Measurements from ENCODE around the gene ARHGEF4. TPM values are rescaled to one million over a fixed set of nuclear protein-coding genes. Genes with fewer than 3 reads are reported as not detected.

The ARHGEF4 gene
- polyA plus RNA-seq, 3 donors: 0.05 TPM; not detected in 2

DNA sequence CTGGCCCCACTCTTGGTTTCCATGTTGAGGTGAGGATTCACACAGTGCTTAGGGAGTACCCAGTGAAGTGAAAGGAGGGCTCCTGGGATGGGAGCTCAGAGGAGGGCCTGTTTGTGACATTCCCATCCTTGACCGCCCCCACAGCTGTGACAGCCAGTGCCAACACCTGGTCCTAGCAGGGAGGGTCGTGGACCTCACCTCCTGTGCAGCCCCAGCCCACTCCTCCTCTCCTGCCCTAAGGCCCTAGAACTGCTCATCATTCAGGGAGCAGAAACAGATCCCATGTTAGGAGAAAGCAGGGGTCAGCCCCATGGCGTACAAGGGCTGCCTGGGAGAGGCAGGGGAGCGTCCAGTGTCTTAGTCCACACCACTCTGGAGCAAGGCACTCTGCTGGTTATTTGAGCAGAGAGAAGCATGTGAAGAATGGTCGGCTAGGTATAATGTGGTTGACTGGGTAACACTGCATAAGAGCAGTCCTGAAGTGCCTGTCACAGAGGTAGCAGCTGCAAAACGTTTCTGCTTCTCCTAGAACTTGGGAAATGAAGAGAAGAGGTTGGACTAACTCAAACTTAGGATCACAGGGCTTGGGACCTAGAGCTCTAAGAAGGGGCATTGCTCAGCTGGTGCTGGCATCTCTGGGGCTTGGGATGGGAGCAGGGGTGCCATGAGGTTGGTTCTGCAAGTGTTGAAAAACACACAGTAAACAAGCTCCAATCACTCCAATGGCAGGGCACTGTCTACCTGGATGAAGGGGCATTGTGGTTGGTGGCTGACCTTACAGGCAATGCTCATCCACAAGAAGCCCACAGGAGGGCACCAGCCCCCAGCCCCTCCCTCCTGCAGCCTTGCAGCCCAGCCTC is 200.9 kb downstream of the ARHGEF4 start:
- Histone ChIP-seq H3K9me3 (replicated peaks in 1 of 2; ENCODE audit: control insufficient read depth in 1 of 2, insufficient read depth in 1 of 2, low read length in 2 of 2) (no peaks in the 10 kb centered on the region), H4K20me1 (ENCODE audit: insufficient read depth, low read length) (no peaks in the 10 kb centered on the region), H3K27ac (ENCODE audit: low read depth in 1 of 2, low read length in 2 of 2) (no peak overlapping the region), H3K36me3 (replicated peaks in 1 of 2; ENCODE audit: control insufficient read depth in 1 of 2, insufficient read depth in 2 of 2, low read length in 2 of 2) (no peaks in the 10 kb centered on the region), H3K4me3 (replicated peaks in 1 of 3; ENCODE audit: low read depth in 2 of 3, low read length in 3 of 3) (no peak overlapping the region), H3K4me1 (ENCODE audit: control insufficient read depth in 1 of 2, insufficient read depth in 2 of 2, low read length in 2 of 2) (no peaks in the 10 kb centered on the region), H3K9ac (ENCODE audit: insufficient read depth, low read length, poor library complexity, severe bottlenecking) (no peak overlapping the region), H3K27me3 (ENCODE audit: control insufficient read depth in 2 of 2, insufficient read depth in 2 of 2, low read length in 2 of 2) (peaks cover 17 to 79% of the 10 kb centered on the region in 2 donors), H2AFZ (ENCODE audit: insufficient read depth, low read depth, low read length, poor library complexity, severe bottlenecking) (no peak overlapping the region), H3K4me2 (replicated peaks; ENCODE audit: extremely low read depth, low read length, poor library complexity, severe bottlenecking) (no peak overlapping the region), H3K79me2 (ENCODE audit: insufficient read depth, low read length) (no peaks in the 10 kb centered on the region)
- intact Hi-C loops (cut with micrococcal nuclease): no loop called here
- Mint-ChIP-seq H3K9me3 (peaks cover 0 to 3% (median 2%) of the 10 kb centered on the region in 7 donors), H3K4me1 (no peaks in the 10 kb centered on the region), H3K36me3 (no peaks in the 10 kb centered on the region), H3K27ac (peak overlapping the region in 1 of 7 donors; percentile 28), H3K27me3 (ENCODE audit: low read depth in 3 of 3) (peaks cover 70 to 95% (median 86%) of the 10 kb centered on the region in 3 donors), H3K4me3 (no peak overlapping the region)
- DNase-seq: no peak
- WGBS (ENCODE audit: insufficient coverage): 72% methylated on average over 4 of the region's 6 CpGs
- TF ChIP-seq, protein P1, sequence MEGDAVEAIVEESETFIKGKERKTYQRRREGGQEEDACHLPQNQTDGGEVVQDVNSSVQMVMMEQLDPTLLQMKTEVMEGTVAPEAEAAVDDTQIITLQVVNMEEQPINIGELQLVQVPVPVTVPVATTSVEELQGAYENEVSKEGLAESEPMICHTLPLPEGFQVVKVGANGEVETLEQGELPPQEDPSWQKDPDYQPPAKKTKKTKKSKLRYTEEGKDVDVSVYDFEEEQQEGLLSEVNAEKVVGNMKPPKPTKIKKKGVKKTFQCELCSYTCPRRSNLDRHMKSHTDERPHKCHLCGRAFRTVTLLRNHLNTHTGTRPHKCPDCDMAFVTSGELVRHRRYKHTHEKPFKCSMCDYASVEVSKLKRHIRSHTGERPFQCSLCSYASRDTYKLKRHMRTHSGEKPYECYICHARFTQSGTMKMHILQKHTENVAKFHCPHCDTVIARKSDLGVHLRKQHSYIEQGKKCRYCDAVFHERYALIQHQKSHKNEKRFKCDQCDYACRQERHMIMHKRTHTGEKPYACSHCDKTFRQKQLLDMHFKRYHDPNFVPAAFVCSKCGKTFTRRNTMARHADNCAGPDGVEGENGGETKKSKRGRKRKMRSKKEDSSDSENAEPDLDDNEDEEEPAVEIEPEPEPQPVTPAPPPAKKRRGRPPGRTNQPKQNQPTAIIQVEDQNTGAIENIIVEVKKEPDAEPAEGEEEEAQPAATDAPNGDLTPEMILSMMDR (IDR thresholded peaks at IDR 0.05): no peak

DNA sequence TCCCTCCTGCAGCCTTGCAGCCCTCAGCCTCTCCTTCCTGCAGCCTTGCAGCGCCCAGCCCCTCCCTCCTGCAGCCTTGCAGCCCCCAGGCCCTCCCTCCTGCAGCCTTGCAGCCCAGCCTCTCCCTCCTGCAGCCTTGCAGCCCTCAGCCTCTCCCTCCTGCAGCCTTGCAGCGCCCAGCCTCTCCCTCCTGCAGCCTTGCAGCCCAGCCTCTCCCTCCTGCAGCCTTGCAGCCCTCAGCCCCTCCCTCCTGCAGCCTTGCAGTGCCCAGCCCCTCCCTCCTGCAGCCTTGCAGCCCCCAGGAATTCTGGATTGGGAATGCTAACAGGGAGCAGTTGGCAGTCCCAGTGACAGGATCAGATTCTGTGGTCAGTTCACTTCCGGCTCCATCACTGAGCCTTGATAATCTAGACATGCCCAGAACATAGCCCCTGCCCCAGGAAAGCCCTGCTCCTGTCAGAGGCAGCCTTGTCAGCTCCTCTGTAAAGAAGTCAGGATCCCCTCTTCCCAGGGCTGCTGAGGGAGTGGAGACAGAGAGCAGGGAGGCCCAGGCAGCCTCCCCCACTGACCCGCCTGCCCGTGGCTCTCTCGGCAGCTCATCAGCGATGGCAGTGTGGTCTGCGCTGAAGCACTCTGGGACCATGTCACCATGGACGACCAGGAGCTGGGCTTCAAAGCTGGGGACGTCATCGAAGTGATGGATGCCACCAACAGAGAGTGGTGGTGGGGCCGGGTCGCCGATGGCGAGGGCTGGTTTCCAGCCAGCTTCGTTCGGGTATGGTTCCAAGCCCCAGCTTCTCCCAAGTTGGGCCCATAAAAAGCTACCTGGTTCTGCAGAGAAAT is 201.8 kb downstream of the ARHGEF4 start:
- Histone ChIP-seq H3K79me2 (ENCODE audit: insufficient read depth, low read length) (no peaks in the 10 kb centered on the region), H3K27me3 (ENCODE audit: control insufficient read depth in 2 of 2, insufficient read depth in 2 of 2, low read length in 2 of 2) (peaks cover 17 to 75% of the 10 kb centered on the region in 2 donors), H3K4me2 (replicated peaks; ENCODE audit: extremely low read depth, low read length, poor library complexity, severe bottlenecking) (no peak overlapping the region), H3K36me3 (replicated peaks in 1 of 2; ENCODE audit: control insufficient read depth in 1 of 2, insufficient read depth in 2 of 2, low read length in 2 of 2) (no peaks in the 10 kb centered on the region), H3K4me1 (ENCODE audit: control insufficient read depth in 1 of 2, insufficient read depth in 2 of 2, low read length in 2 of 2) (no peaks in the 10 kb centered on the region), H3K9ac (ENCODE audit: insufficient read depth, low read length, poor library complexity, severe bottlenecking) (no peak overlapping the region), H3K27ac (ENCODE audit: low read depth in 1 of 2, low read length in 2 of 2) (no peak overlapping the region), H3K9me3 (replicated peaks in 1 of 2; ENCODE audit: control insufficient read depth in 1 of 2, insufficient read depth in 1 of 2, low read length in 2 of 2) (no peaks in the 10 kb centered on the region), H2AFZ (ENCODE audit: insufficient read depth, low read depth, low read length, poor library complexity, severe bottlenecking) (no peak overlapping the region), H4K20me1 (ENCODE audit: insufficient read depth, low read length) (no peaks in the 10 kb centered on the region), H3K4me3 (replicated peaks in 1 of 3; ENCODE audit: low read depth in 2 of 3, low read length in 3 of 3) (no peak overlapping the region)
- intact Hi-C loops (cut with micrococcal nuclease): no loop called here
- WGBS (ENCODE audit: insufficient coverage): 95% methylated on average over 10 of the region's 17 CpGs
- Mint-ChIP-seq H3K4me1 (no peaks in the 10 kb centered on the region), H3K36me3 (no peaks in the 10 kb centered on the region), H3K4me3 (peak overlapping the region in 1 of 2 donors; percentile 57), H3K27me3 (ENCODE audit: low read depth in 3 of 3) (peaks cover 67 to 87% (median 81%) of the 10 kb centered on the region in 3 donors), H3K27ac (no peak overlapping the region), H3K9me3 (peaks cover 0 to 3% (median 2%) of the 10 kb centered on the region in 7 donors)
- TF ChIP-seq, protein P1 (IDR thresholded peaks at IDR 0.05): no peak
- DNase-seq: no peak

All from CD14-positive monocyte (primary cell).